H1 (cell line): ENCODE data around the gene DMXL1. TPM values are rescaled to one million over a fixed set of nuclear protein-coding genes. Genes with fewer than 3 reads are reported as not detected.

Source experiments
- CTCF ChIA-PET: fragments of 300-600 bp; sonication (Branson Sonifier 250); formaldehyde crosslinking; loops from one replicate; lab custom pipeline; 2021; ENCODE audit not compliant: partially characterized antibody; lab: Charles Lee
- POLR2A ChIA-PET: fragments of 300-600 bp; sonication (Branson Sonifier 250); formaldehyde crosslinking; loops from one replicate; lab custom pipeline; 2021; ENCODE audit warnings: inconsistent platforms; ENCODE audit not compliant: partially characterized antibody; lab: Charles Lee
- DNase-seq, 2 experiments: peaks; one replicate each; pipeline versions ENCODE4 v3.0.0 to v3.0.0-alpha.2; 2010 to 2022; ENCODE audit warnings: low spot score in 2 of 2, low read depth in 1 of 2, mixed read lengths in 1 of 2
- FAIRE-seq: peaks from 2 replicates; lab custom pipeline; 2011; peaks lifted over from hg19 to GRCh38; lab: Jason Lieb, UNC
- H2AFZ ChIP-seq: 2 replicates; pipeline ENCODE4 v1.8.1; 2012; ENCODE audit warnings: low read length, inconsistent platforms
- H2AK5ac ChIP-seq: 2 replicates; pipeline ENCODE4 v1.6.1; 2013; ENCODE audit warnings: low read depth, low read length
- H2BK120ac ChIP-seq: replicated peaks from 2 replicates; pipeline ENCODE3; 2013; ENCODE audit warnings: low read depth, low read length, inconsistent platforms
- H2BK12ac ChIP-seq: 2 replicates; pipeline ENCODE4 v1.6.1; 2013; ENCODE audit warnings: low read depth, low read length
- H2BK15ac ChIP-seq: 2 replicates; pipeline ENCODE4 v1.6.1; 2013; ENCODE audit warnings: low read length
- H2BK20ac ChIP-seq: 2 replicates; pipeline ENCODE4 v1.6.1; 2013; ENCODE audit warnings: low read length
- H2BK5ac ChIP-seq: 2 replicates; pipeline ENCODE4 v1.6.1; 2013; ENCODE audit warnings: low read depth, low read length
- H3K14ac ChIP-seq: 2 replicates; pipeline ENCODE4 v1.6.1; 2013; ENCODE audit warnings: inconsistent platforms; ENCODE audit not compliant: insufficient read length
- H3K18ac ChIP-seq: 2 replicates; pipeline ENCODE4 v1.6.1; 2013; ENCODE audit warnings: low read length; ENCODE audit errors: extremely low read depth
- H3K23ac ChIP-seq: 2 replicates; pipeline ENCODE4 v1.6.1; 2013; ENCODE audit warnings: inconsistent platforms; ENCODE audit not compliant: insufficient read length
- H3K23me2 ChIP-seq: 2 replicates; pipeline ENCODE4 v1.6.1; 2013; ENCODE audit warnings: low read depth, low read length
- H3K27ac ChIP-seq: 2 replicates; pipeline ENCODE4 v1.6.1; 2011; ENCODE audit warnings: low read depth, low read length, inconsistent platforms
- H3K27me3 ChIP-seq, 4 experiments: replicated peaks in 1 of 4; 1 replicate in 1 of 4; 2 replicates in 3 of 4; pipeline versions ENCODE4 v1.6.1 to v1.8.1; 2011 to 2013; ENCODE audit warnings: low read length in 3 of 4, mild to moderate bottlenecking in 3 of 4, inconsistent platforms in 2 of 4, mixed read lengths in 2 of 4, moderate library complexity in 1 of 4; ENCODE audit not compliant: control insufficient read depth in 3 of 4, insufficient read depth in 3 of 4; ENCODE audit errors: extremely low read depth in 1 of 4
- H3K36me3 ChIP-seq, 4 experiments: 2 replicates each; pipeline versions ENCODE4 v1.6.1 to v1.8.1; 2011 to 2013; ENCODE audit warnings: mild to moderate bottlenecking in 4 of 4, low read length in 3 of 4, moderate library complexity in 2 of 4, control low read depth in 1 of 4, inconsistent platforms in 1 of 4; ENCODE audit not compliant: insufficient read depth in 4 of 4, control insufficient read depth in 2 of 4
- H3K4ac ChIP-seq: replicated peaks from 2 replicates; pipeline ENCODE3; 2013; ENCODE audit warnings: low read length, low read depth, mixed read lengths, inconsistent platforms; ENCODE audit not compliant: insufficient read length
- H3K4me1 ChIP-seq, 4 experiments: replicated peaks in 1 of 4; 1 replicate in 1 of 4; 2 replicates in 3 of 4; pipeline versions ENCODE4 v1.6.1 to v1.8.1; 2011 to 2013; ENCODE audit warnings: low read length in 3 of 4, inconsistent platforms in 2 of 4, mixed read lengths in 1 of 4; ENCODE audit not compliant: insufficient read depth in 4 of 4, control insufficient read depth in 3 of 4
- H3K4me2 ChIP-seq, 2 experiments: 2 replicates each; pipeline versions ENCODE4 v1.6.1 to v1.8.1; 2011 to 2013; ENCODE audit warnings: low read depth in 2 of 2, low read length in 2 of 2, control low read depth in 1 of 2, inconsistent platforms in 1 of 2, mild to moderate bottlenecking in 1 of 2; ENCODE audit not compliant: insufficient read depth in 1 of 2
- H3K4me3 ChIP-seq, 4 experiments: fragments of 200-600, 300-600 bp in 1 of 4; sonication (generic), shearing (Covaris generic), sonication (Bioruptor Twin) in 1 of 4; 2 replicates each; pipeline versions ENCODE4 v1.5.1 to v1.8.1; 2011 to 2016; ENCODE audit warnings: low read length in 4 of 4, low read depth in 3 of 4, control low read depth in 2 of 4, inconsistent platforms in 2 of 4, mild to moderate bottlenecking in 2 of 4, mixed read lengths in 1 of 4, moderate library complexity in 1 of 4; ENCODE audit not compliant: insufficient read depth in 2 of 4; ENCODE audit errors: extremely low read depth in 1 of 4
- H3K56ac ChIP-seq: replicated peaks from 2 replicates; pipeline ENCODE3; 2013; ENCODE audit warnings: low read depth, mild to moderate bottlenecking, mixed read lengths, low read length, inconsistent platforms; ENCODE audit not compliant: insufficient read length
- H3K79me1 ChIP-seq: 2 replicates; pipeline ENCODE4 v1.6.1; 2013; ENCODE audit warnings: low read depth, low read length, control low read depth
- H3K79me2 ChIP-seq, 2 experiments: 2 replicates each; pipeline versions ENCODE4 v1.6.1 to v1.8.1; 2012 to 2013; ENCODE audit warnings: low read length in 2 of 2, mild to moderate bottlenecking in 2 of 2, inconsistent platforms in 1 of 2; ENCODE audit not compliant: insufficient read depth in 2 of 2, control insufficient read depth in 1 of 2
- H3K9ac ChIP-seq, 4 experiments: replicated peaks in 1 of 4; 1 replicate in 1 of 4; 2 replicates in 3 of 4; pipeline versions ENCODE4 v1.6.1 to v1.8.1; 2011 to 2013; ENCODE audit warnings: low read depth in 3 of 4, low read length in 3 of 4, control low read depth in 2 of 4, mild to moderate bottlenecking in 2 of 4, moderate library complexity in 2 of 4, inconsistent platforms in 1 of 4; ENCODE audit errors: extremely low read depth in 1 of 4
- H3K9me3 ChIP-seq, 2 experiments: 2 replicates each; pipeline versions ENCODE4 v1.6.1 to v1.8.1; 2012 to 2013; ENCODE audit warnings: mild to moderate bottlenecking in 2 of 2, moderate library complexity in 2 of 2, control low read depth in 1 of 2, inconsistent platforms in 1 of 2, low read depth in 1 of 2, low read length in 1 of 2, mixed read lengths in 1 of 2; ENCODE audit not compliant: insufficient read depth in 2 of 2
- H4K20me1 ChIP-seq, 2 experiments: replicated peaks in 1 of 2; 2 replicates each; pipeline versions ENCODE3 to v1.8.1; 2011 to 2013; ENCODE audit warnings: inconsistent platforms in 2 of 2, low read length in 2 of 2, mild to moderate bottlenecking in 1 of 2; ENCODE audit not compliant: insufficient read depth in 2 of 2, control insufficient read depth in 1 of 2
- H4K5ac ChIP-seq: 2 replicates; pipeline ENCODE4 v1.6.1; 2013; ENCODE audit warnings: low read length, low read depth, mixed read lengths, inconsistent platforms; ENCODE audit not compliant: insufficient read length
- H4K8ac ChIP-seq: 2 replicates; pipeline ENCODE4 v1.8.0; 2013; ENCODE audit warnings: mild to moderate bottlenecking, moderate library complexity, low read length, inconsistent platforms; ENCODE audit not compliant: insufficient read depth; ENCODE audit errors: extremely low read depth
- H4K91ac ChIP-seq: replicated peaks from 2 replicates; pipeline ENCODE3; 2013; ENCODE audit warnings: low read length, mixed read lengths, inconsistent platforms; ENCODE audit not compliant: insufficient read length
- EGR1 ChIP-seq: IDR thresholded peaks from 2 replicates; pipeline ENCODE4 v1.6.1; 2011; ENCODE audit warnings: low read depth, low read length, borderline replicate concordance
- JUN ChIP-seq: IDR thresholded peaks from 2 replicates; pipeline ENCODE4 v1.6.1; 2011; ENCODE audit warnings: low read depth, mild to moderate bottlenecking, improper control_type of control experiment, low read length
- NANOG ChIP-seq: IDR thresholded peaks from 2 replicates; pipeline ENCODE4 v1.6.1; 2011; ENCODE audit warnings: low read length, low read depth, mild to moderate bottlenecking, inconsistent platforms; ENCODE audit not compliant: insufficient read depth, poor library complexity, severe bottlenecking
- RNF2 ChIP-seq: fragments of 200-900, 300-1000 bp; sonication (generic); IDR thresholded peaks from 2 replicates; pipeline ENCODE4 v1.7.1; 2016; ENCODE audit warnings: borderline replicate concordance, low read depth, mild to moderate bottlenecking, antibody characterized with exemption, low read length; ENCODE audit not compliant: poor library complexity, severe bottlenecking; ENCODE audit errors: missing control alignments
- TEAD4 ChIP-seq: IDR thresholded peaks from 2 replicates; pipeline ENCODE4 v1.6.1; 2012; ENCODE audit warnings: low read depth, low read length, inconsistent platforms, mixed read lengths
- WGBS, 2 experiments: shearing (Covaris generic) in 1 of 2; methylation state at CpG; one replicate each; pipeline versions ENCODE4 v1.1.6 to v1.1.7; 2013 to 2015; ENCODE audit warnings: low lambda C conversion rate in 2 of 2, mixed read lengths in 2 of 2, inconsistent platforms in 1 of 2, low coverage in 1 of 2, missing lambda C conversion rate in 1 of 2; ENCODE audit not compliant: insufficient replicate concordance in 2 of 2, insufficient coverage in 1 of 2, insufficient read length in 1 of 2; ENCODE audit errors: extremely low coverage in 1 of 2, missing lambda C conversion rate in 1 of 2; 5-methylcytosine and 5-hydroxymethylcytosine counted together
- polyA plus RNA-seq, 7 experiments: library from polyadenylated mRNA; depleted of rRNA in 3 of 7; stranded (reverse) in 5 of 7; unstranded in 2 of 7; fragments of >200 nt in 5 of 7; fragments of 200-250 nt in 2 of 7; gene quantifications; 1 replicate in 5 of 7; 2 replicates in 1 of 7; 4 replicates in 1 of 7; pipeline versions ENCODE4 v1.2.1 to v1.2.3, GENCODE V29; 2011 to 2013; ENCODE audit warnings: missing spikeins in 2 of 7, mixed read lengths in 2 of 7
- total RNA-seq: library from RNA; stranded (reverse); fragmentation: NEBNext Ultra II Directional; extraction: Animal tissue kit (Norgen Biotek cat#: 25700); gene quantifications from 2 replicates; pipeline ENCODE4 v1.2.1, GENCODE V29; 2021

Gene DMXL1
- total and polyA plus RNA-seq, 2 of the 8 experiments (the other 6 are each of a cell fraction or from before 2014, with no cell fraction given) = 10.1 to 43.9 TPM

GRCh38 chr5:119176785-119177184 lies 105.9 kb downstream of the DMXL1 start:
- H3K14ac ChIP-seq = no peak overlapping the region
- FAIRE-seq = no peak
- H3K4me2 ChIP-seq = no peak overlapping the region
- H4K5ac ChIP-seq = no peak overlapping the region
- no peaks in the 10 kb centered on the region for H3K9me3 ChIP-seq
- no peaks in the 10 kb centered on the region for H4K20me1 ChIP-seq
- no peak overlapping the region for H4K8ac ChIP-seq
- no peak overlapping the region for H3K27ac ChIP-seq
- H3K23ac ChIP-seq = no peak overlapping the region
- H3K27me3 ChIP-seq = no peaks in the 10 kb centered on the region
- H4K91ac ChIP-seq = no peak overlapping the region
- POLR2A ChIA-PET = no interaction called here
- no peak overlapping the region for H3K4ac ChIP-seq
- WGBS, 2 experiments = 94% methylated on average over 3 of the region's 3 CpGs; no CpG with 5 or more reads in 1 of the 2 experiments
- H3K4me1 ChIP-seq = no peaks in the 10 kb centered on the region; a peak in 1 of 7 replicates
- no peaks in the 10 kb centered on the region for H3K79me1 ChIP-seq
- no peak overlapping the region for H2AFZ ChIP-seq
- no peak overlapping the region for H3K56ac ChIP-seq
- no peak for DNase-seq
- TF ChIP-seq EGR1 (no peak), TEAD4 (no peak), NANOG (no peak), JUN (no peak), RNF2 (no peak)
- H2BK12ac ChIP-seq = no peak overlapping the region
- no peaks in the 10 kb centered on the region for H3K79me2 ChIP-seq
- H2BK20ac ChIP-seq = no peak overlapping the region
- no peak overlapping the region for H3K4me3 ChIP-seq
- H2BK120ac ChIP-seq = no peak overlapping the region
- H3K23me2 ChIP-seq = no peaks in the 10 kb centered on the region
- H3K36me3 ChIP-seq = peaks cover 0 to 6% (median 1%) of the 10 kb centered on the region in 4 experiments; a peak in 3 of 8 replicates
- no peak overlapping the region for H3K9ac ChIP-seq
- no peak overlapping the region for H2BK15ac ChIP-seq
- H2BK5ac ChIP-seq = no peak overlapping the region
- H3K18ac ChIP-seq = no peak overlapping the region
- CTCF ChIA-PET = no interaction called here
- no peak overlapping the region for H2AK5ac ChIP-seq
